ENCODE data around the gene CAPS. TPM values are rescaled to one million over a fixed set of nuclear protein-coding genes. Genes with fewer than 3 reads are reported as not detected.
"Not testable (repeated sequence)": the region's sequence is repeated elsewhere in the genome, so short reads cannot be mapped to it uniquely, and the experiment has no call there.

The CAPS gene
- 3.8 TPM for total RNA-seq
- long read RNA-seq, partial matches to known transcripts, result 2 of 2 reads
- long read RNA-seq, other reads (novel, unspliced or antisense), result 0 of 2 reads

DNA sequence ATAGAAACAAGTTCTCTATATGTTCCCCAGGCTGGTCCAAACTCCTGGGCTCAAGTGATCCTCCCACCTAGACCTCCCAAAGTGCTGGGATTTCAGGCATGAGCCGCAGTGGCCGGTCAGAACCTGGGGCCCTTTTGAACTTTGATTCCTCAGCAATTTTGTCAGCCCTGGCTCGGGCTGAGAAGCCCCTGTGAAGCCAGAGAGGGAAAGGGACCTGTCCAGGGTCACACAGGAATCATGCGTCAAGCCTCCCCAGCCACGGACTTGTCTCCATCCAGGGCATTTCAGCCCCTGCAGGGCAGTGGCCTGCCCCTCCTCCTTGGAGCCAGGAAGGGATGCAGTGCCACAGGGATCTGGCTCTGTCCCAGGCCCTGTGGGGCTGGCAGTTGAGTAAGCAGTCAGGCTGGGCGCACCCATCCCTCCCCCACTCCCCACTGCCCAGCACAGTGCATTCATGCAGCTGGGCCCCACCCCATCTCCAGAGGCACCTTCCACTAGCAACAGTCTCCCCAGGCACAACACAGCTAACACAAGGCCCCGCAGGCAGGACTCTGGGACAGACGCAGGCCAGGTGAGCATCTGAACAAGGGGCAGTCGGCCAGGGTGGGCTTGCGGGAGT lies at the start of gene CAPS:
Gene CAPS, plus strand, starts transcription at position 516 of the 619 bp plus-strand sequence. CDS start 153 bp downstream, outside the sequence.
- peak; percentile 57 for ATAC-seq
- no peak for DNase-seq (ENCODE audit: missing footprints)
- intact Hi-C loops (cut with DNase I), result no loop called here

DNA sequence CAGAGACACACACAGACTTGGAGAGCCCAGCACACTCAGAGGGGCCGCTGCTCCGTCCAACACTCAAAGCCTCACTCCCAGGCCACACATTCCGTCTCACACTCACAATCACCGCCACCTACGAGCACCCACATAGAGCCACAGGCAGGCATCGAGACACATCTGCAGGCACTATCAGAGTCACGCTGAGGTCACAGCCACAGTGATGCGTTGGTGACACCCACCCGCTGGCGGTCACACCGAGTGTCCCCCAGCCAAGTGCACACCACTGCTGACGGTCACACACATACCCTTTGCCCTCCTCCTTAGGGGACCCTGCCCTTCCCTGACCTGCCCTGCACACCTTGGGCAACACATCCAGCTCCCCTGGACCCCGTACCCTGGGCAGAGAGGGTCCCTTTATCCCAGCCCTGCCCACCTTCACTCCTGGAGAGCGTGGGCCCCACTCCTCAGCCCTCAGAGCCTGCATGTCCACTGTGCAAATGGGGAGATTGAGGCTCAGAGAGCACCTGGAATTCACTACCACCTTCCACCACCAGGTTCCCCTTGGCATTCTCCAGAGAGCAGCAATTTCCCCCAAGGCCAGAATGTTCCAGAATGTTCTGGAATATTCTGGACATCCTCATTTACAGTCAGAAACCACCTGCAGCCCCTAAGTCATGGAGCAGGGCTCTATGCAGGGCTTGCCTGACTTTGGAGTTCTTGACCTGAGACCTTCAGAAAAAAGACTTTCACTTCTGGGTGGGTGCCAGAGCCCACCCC lies 49.1 kb upstream of the CAPS start:
- no peak for DNase-seq (ENCODE audit: missing footprints)
- no peak for ATAC-seq
- intact Hi-C loops (cut with DNase I), result no loop called here

GRCh38 chr19:5865772-5866171 lies 48.3 kb upstream of the CAPS start:
- intact Hi-C loops (cut with DNase I), result no loop called here
- no peak for ATAC-seq
- DNase-seq (ENCODE audit: missing footprints), result no peak

- intact Hi-C loops (cut with DNase I), result no loop called here
Measured at GRCh38 chr19:5867201-5868136, 46.6 kb upstream of the CAPS start.

GRCh38 chr19:5870986-5871394 lies 43.1 kb upstream of the CAPS start:
- ATAC-seq (peak; percentile 61), DNase-seq (ENCODE audit: missing footprints) (no peak)
- intact Hi-C loops (cut with DNase I), result no loop called here

More at GRCh38 chr19:5867201-5868136, 46.6 kb upstream of the CAPS start:
- no peak for ATAC-seq
- no peak for DNase-seq (ENCODE audit: missing footprints)

- ATAC-seq, result no peak
- no peak for DNase-seq (ENCODE audit: missing footprints)
- intact Hi-C loops (cut with DNase I), result no loop called here
Measured at GRCh38 chr19:5873617-5874199, 40.3 kb upstream of the CAPS start.

DNA sequence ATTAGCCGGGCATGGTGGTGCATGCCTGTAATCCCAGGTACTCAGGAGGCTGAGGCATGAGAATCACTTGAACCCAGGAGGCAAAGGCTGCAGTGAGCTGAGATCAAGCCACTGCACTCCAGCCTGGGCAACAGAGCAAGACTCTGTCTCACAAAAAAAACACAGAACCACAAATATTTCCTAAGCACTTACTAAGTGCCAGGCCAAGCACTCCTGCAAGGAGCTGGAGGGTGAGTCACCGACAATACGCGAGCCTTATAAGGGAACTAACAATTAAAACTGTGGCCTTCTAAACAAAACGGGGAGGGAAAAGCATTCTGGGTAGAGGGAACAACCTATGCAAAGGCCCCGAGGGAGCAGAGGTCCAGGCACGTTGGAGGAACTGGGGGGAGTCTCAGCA lies 39.6 kb upstream of the CAPS start:
- DNase-seq (ENCODE audit: missing footprints); intact Hi-C loops (cut with DNase I); ATAC-seq: not testable (repeated sequence)

GRCh38 chr19:5877427-5877826 lies 36.6 kb upstream of the CAPS start:
- intact Hi-C loops (cut with DNase I), result no loop called here
- ATAC-seq (no peak), DNase-seq (ENCODE audit: missing footprints) (no peak)

GRCh38 chr19:5877882-5878281 lies 36.2 kb upstream of the CAPS start:
- no peak for ATAC-seq
- intact Hi-C loops (cut with DNase I), result no loop called here

GRCh38 chr19:5880196-5880595 lies 33.9 kb upstream of the CAPS start:
- ATAC-seq, result no peak
- no peak for DNase-seq (ENCODE audit: missing footprints)
- intact Hi-C loops (cut with DNase I), result no loop called here

More at GRCh38 chr19:5877882-5878281, 36.2 kb upstream of the CAPS start:
- DNase-seq (ENCODE audit: missing footprints), result no peak

DNA sequence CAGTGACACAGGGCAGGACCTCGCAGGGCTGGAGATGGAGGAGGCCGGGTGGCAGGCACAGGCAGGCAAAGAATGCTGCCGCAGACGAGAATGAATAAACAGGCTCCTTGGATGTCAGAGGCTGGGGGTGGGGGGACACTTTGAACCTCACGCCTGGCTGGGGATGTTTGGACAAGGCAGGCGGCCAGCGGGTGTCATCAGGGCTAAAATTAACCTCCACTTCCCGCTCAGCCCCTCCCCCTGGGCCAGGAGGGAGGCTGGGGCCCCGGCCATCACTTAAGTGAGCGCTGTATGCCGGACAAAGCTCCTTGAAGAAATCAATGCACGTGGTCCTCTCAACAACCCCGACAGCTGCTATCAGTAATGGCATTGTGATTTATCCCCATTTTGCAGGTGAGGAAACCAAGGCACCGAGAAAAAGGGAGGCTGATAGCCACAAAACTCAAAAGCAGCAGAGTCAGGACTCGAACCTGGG lies 33.4 kb upstream of the CAPS start:
- DNase-seq (ENCODE audit: missing footprints) (no peak), ATAC-seq (peak; percentile 86)
- intact Hi-C loops (cut with DNase I), result no loop called here

DNA sequence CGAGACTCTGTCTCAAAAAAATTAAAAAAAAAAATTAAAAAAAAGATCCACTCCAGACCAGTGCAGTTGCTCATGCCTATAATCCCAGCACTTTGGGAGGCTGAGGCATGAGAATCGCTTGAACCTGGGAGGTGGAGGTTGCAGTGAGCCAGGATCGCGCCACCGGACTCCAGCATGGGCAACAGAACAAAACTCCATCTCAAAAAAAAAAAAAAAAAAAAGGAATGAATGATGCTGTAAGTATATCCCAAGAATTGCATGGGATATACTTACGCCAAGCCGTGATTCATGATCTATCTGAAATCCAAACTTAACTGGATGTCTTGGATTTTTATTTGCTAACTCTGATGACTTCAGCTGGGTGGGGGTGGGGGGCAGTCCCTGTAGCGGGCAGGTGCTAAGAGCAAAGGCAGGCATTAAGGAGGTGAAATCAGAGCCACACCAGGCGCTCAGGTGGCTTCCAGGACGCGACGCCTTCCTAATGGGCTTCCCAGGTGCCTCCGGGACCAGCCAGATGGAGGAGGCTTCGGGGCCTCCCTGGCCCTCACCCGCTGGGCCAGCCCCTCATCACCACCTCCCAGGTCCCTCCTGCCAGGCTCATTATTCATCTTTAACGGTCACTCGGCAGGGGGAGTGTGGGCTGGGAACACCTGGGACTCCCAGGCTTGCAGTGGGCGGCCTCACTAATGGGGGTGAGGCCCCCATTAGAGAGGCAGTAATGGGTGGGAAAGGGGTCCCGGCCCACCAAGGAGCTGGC lies 32.3 kb upstream of the CAPS start:
- intact Hi-C loops (cut with DNase I), result no loop called here
- no peak for ATAC-seq

GRCh38 chr19:5882421-5882968 lies 31.6 kb upstream of the CAPS start:
- intact Hi-C loops (cut with DNase I), result no loop called here
- no peak for DNase-seq (ENCODE audit: missing footprints)
- ATAC-seq, result no peak

More for the DNA sequence above, 32.3 kb upstream of the CAPS start:
- no peak for DNase-seq (ENCODE audit: missing footprints)

GRCh38 chr19:5883157-5883873 lies 30.7 kb upstream of the CAPS start:
- ATAC-seq; DNase-seq (ENCODE audit: missing footprints); intact Hi-C loops (cut with DNase I): not testable (repeated sequence)

DNA sequence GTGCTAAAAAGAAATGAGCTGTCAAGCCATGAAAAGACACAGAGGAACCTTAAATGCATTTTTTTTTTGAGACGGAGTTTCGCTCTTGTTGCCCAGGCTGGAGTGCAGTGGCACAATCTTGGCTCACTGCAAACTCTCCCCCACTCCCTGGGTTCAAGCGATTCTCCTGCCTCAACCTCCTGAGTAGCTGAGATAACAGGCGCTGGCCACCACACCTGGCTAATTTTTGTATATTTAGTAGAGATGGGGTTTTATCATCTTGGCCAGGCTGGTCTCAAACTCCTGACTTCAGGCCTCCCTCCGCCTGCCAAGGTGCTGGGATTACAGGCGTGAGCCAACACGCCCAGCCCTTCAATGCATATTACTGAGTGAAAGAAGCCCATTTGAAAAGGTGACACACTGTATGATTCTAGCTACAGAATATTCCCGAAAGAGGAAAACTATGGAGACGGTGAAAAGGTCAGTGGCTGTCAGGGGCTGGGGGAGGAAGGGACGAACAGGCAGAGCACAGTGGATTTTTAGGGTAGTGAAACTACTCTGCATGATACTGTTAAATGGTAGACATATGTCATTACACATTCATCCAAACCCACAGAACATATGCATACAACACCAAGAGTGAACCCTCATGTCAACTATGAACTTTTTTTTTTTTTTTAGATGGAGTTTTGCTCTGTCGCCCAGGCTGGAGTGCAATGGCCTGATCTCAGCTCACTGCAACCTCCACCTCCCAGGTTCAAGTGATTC lies 29.8 kb upstream of the CAPS start:
- ATAC-seq; DNase-seq (ENCODE audit: missing footprints); intact Hi-C loops (cut with DNase I): not testable (repeated sequence)

GRCh38 chr19:5889288-5889971 lies 24.6 kb upstream of the CAPS start:
- intact Hi-C loops (cut with DNase I), result no loop called here
- ATAC-seq, result no peak

More at GRCh38 chr19:5889288-5889971, 24.6 kb upstream of the CAPS start:
- no peak for DNase-seq (ENCODE audit: missing footprints)
